ENCODE results near the gene ATP6V0A1.

The ATP6V0A1 gene

DNA sequence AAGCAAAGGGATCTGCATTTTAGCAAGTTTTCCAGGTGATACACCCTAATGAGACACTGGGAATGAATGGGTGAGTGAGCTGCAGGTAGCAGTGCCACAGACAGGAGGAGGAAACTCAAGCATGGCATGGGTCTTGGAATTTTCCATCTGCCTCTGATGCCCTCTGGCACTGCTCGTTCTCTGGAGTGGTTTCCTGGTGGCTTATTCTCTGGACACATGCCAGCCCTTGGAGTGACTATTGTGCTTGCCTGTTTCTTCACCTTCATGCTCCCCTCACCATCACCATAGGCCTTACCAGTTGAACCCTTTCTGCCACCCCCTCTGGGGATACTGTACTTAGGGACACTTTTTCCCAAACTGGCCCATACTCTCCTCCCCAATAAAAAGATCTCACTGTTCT, 104.9 kb downstream of the ATP6V0A1 start:
- peak overlapping the region; percentile 79 for H3K27ac ChIP-seq
- TF ChIP-seq, protein P1, sequence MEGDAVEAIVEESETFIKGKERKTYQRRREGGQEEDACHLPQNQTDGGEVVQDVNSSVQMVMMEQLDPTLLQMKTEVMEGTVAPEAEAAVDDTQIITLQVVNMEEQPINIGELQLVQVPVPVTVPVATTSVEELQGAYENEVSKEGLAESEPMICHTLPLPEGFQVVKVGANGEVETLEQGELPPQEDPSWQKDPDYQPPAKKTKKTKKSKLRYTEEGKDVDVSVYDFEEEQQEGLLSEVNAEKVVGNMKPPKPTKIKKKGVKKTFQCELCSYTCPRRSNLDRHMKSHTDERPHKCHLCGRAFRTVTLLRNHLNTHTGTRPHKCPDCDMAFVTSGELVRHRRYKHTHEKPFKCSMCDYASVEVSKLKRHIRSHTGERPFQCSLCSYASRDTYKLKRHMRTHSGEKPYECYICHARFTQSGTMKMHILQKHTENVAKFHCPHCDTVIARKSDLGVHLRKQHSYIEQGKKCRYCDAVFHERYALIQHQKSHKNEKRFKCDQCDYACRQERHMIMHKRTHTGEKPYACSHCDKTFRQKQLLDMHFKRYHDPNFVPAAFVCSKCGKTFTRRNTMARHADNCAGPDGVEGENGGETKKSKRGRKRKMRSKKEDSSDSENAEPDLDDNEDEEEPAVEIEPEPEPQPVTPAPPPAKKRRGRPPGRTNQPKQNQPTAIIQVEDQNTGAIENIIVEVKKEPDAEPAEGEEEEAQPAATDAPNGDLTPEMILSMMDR (conservative IDR thresholded peaks at IDR 0.05): no peak

GRCh38 chr17:42563950-42564349, 105.3 kb downstream of the ATP6V0A1 start:
- TF ChIP-seq, protein P1 (conservative IDR thresholded peaks at IDR 0.05): no peak

GRCh38 chr17:42564815-42565522, 106.3 kb downstream of the ATP6V0A1 start:
- TF ChIP-seq, protein P1 (conservative IDR thresholded peaks at IDR 0.05): no peak
- H3K27ac ChIP-seq: peak overlapping the region; percentile 79; the same call in 1 of the 2 replicates

More at GRCh38 chr17:42563950-42564349, 105.3 kb downstream of the ATP6V0A1 start:
- peak overlapping the region; percentile 79; the same call in 1 of the 2 replicates for H3K27ac ChIP-seq

- H3K27ac ChIP-seq: peak overlapping the region; percentile 82
Measured at GRCh38 chr17:42565523-42566214, 107.0 kb downstream of the ATP6V0A1 start.

GRCh38 chr17:42566215-42566882, 107.7 kb downstream of the ATP6V0A1 start:
- peak overlapping the region; percentile 82 for H3K27ac ChIP-seq
- TF ChIP-seq, protein P1 (conservative IDR thresholded peaks at IDR 0.05): no peak

More at GRCh38 chr17:42565523-42566214, 107.0 kb downstream of the ATP6V0A1 start:
- TF ChIP-seq, protein P1 (conservative IDR thresholded peaks at IDR 0.05): no peak

- TF ChIP-seq, protein P1 (conservative IDR thresholded peaks at IDR 0.05): no peak
- peak within 1 kb of the TSS; percentile 82 for H3K27ac ChIP-seq
Measured at GRCh38 chr17:42566883-42567573, 108.3 kb downstream of the ATP6V0A1 start, which contains the start of gene MLX. Gene MLX (plus strand): TSS chr17:42567100. CDS start chr17:42567125, 25 bp downstream.

All from VCaP (cell line).